Measurements from ENCODE around the gene AMMECR1L. TPM values are rescaled to one million over a fixed set of nuclear protein-coding genes. Genes with fewer than 3 reads are reported as not detected.

The AMMECR1L gene
- total and polyA plus RNA-seq, 2 donors = 6.7 to 12.0 TPM

- no peak overlapping the region for H3K4me3 ChIP-seq (ENCODE audit: low read length in 2 of 2)
- DNase-seq (ENCODE audit: low read depth in 6 of 9, low spot score in 9 of 9) = no peak
- WGBS = 97% methylated on average over 2 of the region's 2 CpGs
- H3K4me1 ChIP-seq (ENCODE audit: control insufficient read depth in 2 of 2, insufficient read depth in 2 of 2, low read length in 2 of 2) = peaks cover 6 to 10% of the 10 kb centered on the region in 2 donors
- no peaks in the 10 kb centered on the region for H3K27me3 ChIP-seq (ENCODE audit: control insufficient read depth in 2 of 2, insufficient read depth in 1 of 2, low read length in 1 of 2)
- peaks cover 21 to 38% of the 10 kb centered on the region in 2 donors for H3K36me3 ChIP-seq (ENCODE audit: control insufficient read depth in 2 of 2, insufficient read depth in 2 of 2, low read length in 1 of 2)
- H3K9me3 ChIP-seq (ENCODE audit: control insufficient read depth in 2 of 2, insufficient read depth in 1 of 2, low read length in 1 of 2) = no peaks in the 10 kb centered on the region
- H3K27ac ChIP-seq (ENCODE audit: low read depth in 1 of 2, low read length in 1 of 2) = no peak overlapping the region
Measured at GRCh38 chr2:127877136-127877535, 8.6 kb downstream of the AMMECR1L start.

DNA sequence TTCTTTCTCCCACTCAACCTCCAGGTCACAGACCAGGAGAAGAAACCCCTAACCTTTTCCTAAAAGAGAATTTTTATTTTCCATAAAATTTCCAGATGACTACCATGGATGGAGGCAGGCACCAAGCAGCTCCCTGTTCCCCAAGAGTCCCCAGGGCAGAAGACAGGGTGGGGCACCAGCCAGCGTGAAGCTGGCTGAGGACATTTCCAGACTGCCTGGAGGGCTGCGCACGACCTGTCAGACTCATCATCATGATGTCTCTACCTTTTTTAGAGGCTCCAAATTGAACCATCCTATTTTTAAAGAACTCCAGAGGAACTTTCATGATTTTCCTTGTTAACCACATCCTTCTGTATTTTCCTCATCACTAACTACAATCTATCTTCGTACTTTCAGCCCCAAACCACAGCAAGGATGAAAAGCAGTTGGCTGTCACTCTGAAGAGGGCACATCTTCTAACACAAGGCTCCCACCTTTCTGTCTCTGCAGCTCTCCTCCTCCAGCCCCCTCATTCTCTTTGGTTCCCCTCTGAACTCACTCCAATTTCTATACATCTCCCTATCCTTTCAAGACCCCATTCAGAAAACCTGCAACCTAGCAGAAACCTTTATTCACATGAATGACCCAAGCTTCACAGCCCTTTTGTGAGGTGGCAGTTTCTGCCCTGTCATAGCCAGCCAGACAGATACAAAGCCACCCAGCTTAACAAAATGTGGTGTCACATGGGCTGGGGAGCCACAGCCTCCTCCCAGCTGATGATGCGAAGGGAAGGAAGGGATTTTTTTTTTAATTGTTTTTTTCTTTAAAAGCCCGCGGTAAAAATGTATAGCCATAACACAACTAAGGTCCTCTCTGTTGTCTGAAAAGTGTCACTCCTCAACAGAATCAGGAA, 11.1 kb downstream of the AMMECR1L start:
- Histone ChIP-seq H3K4me3 (ENCODE audit: low read length in 2 of 2) (no peak overlapping the region), H3K36me3 (ENCODE audit: control insufficient read depth in 2 of 2, insufficient read depth in 2 of 2, low read length in 1 of 2) (peaks cover 30 to 41% of the 10 kb centered on the region in 2 donors), H3K27me3 (ENCODE audit: control insufficient read depth in 2 of 2, insufficient read depth in 1 of 2, low read length in 1 of 2) (no peaks in the 10 kb centered on the region), H3K27ac (ENCODE audit: low read depth in 1 of 2, low read length in 1 of 2) (no peak overlapping the region), H3K9me3 (ENCODE audit: control insufficient read depth in 2 of 2, insufficient read depth in 1 of 2, low read length in 1 of 2) (no peaks in the 10 kb centered on the region), H3K4me1 (ENCODE audit: control insufficient read depth in 2 of 2, insufficient read depth in 2 of 2, low read length in 2 of 2) (peaks cover 6 to 10% of the 10 kb centered on the region in 2 donors)
- WGBS = 36% methylated on average over 7 of the region's 7 CpGs
- DNase-seq (ENCODE audit: low read depth in 6 of 9, low spot score in 9 of 9) = no peak

- Histone ChIP-seq H3K36me3 (ENCODE audit: control insufficient read depth in 2 of 2, insufficient read depth in 2 of 2, low read length in 1 of 2) (peaks cover 37 to 49% of the 10 kb centered on the region in 2 donors), H3K9me3 (ENCODE audit: control insufficient read depth in 2 of 2, insufficient read depth in 1 of 2, low read length in 1 of 2) (no peaks in the 10 kb centered on the region), H3K27me3 (ENCODE audit: control insufficient read depth in 2 of 2, insufficient read depth in 1 of 2, low read length in 1 of 2) (no peaks in the 10 kb centered on the region), H3K27ac (ENCODE audit: low read depth in 1 of 2, low read length in 1 of 2) (no peak overlapping the region), H3K4me3 (ENCODE audit: low read length in 2 of 2) (no peak overlapping the region), H3K4me1 (ENCODE audit: control insufficient read depth in 2 of 2, insufficient read depth in 2 of 2, low read length in 2 of 2) (peaks cover 6 to 10% of the 10 kb centered on the region in 2 donors)
- 97% methylated on average over 14 of the region's 14 CpGs for WGBS
- DNase-seq (ENCODE audit: low read depth in 6 of 9, low spot score in 9 of 9) = no peak
Measured at GRCh38 chr2:127873707-127874303, 12.0 kb downstream of the AMMECR1L start.

- H3K4me1 ChIP-seq (ENCODE audit: control insufficient read depth in 2 of 2, insufficient read depth in 2 of 2, low read length in 2 of 2) = peaks cover 0 to 4% of the 10 kb centered on the region in 2 donors
- no peak overlapping the region for H3K27ac ChIP-seq (ENCODE audit: low read depth in 1 of 2, low read length in 1 of 2)
- no peaks in the 10 kb centered on the region for H3K9me3 ChIP-seq (ENCODE audit: control insufficient read depth in 2 of 2, insufficient read depth in 1 of 2, low read length in 1 of 2)
- H3K27me3 ChIP-seq (ENCODE audit: control insufficient read depth in 2 of 2, insufficient read depth in 1 of 2, low read length in 1 of 2) = no peaks in the 10 kb centered on the region
- H3K36me3 ChIP-seq (ENCODE audit: control insufficient read depth in 2 of 2, insufficient read depth in 2 of 2, low read length in 1 of 2) = peaks cover 41 to 55% of the 10 kb centered on the region in 2 donors
- DNase-seq (ENCODE audit: low read depth in 6 of 9, low spot score in 9 of 9) = no peak
- no peak overlapping the region for H3K4me3 ChIP-seq (ENCODE audit: low read length in 2 of 2)
Measured at GRCh38 chr2:127872354-127872753, 13.4 kb downstream of the AMMECR1L start.

DNA sequence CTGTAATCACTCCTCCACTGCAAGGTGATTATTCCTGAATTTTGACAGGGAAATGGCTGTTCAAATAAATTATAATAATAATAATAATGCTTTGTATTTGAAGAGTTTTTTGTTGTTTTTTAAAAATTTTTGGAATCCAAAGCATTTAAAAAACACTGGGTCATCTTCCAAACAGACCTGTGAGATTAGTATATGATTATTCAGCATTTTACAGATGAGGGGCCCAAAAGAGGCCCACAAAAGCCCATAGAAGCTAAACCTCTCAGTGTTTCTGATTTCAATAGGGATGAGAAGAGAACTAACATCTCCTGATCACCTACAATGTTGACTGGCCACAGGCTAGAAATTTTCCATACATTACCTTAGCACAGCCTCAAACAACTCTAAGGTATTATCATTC, 19.8 kb downstream of the AMMECR1L start:
- H3K27ac ChIP-seq (ENCODE audit: low read depth in 1 of 2, low read length in 1 of 2) = no peak overlapping the region

GRCh38 chr2:127864877-127865276, 20.9 kb downstream of the AMMECR1L start:
- WGBS = 95% methylated on average over 11 of the region's 11 CpGs
- Histone ChIP-seq H3K4me3 (ENCODE audit: low read length in 2 of 2) (no peak overlapping the region), H3K27ac (ENCODE audit: low read depth in 1 of 2, low read length in 1 of 2) (no peak overlapping the region), H3K4me1 (ENCODE audit: control insufficient read depth in 2 of 2, insufficient read depth in 2 of 2, low read length in 2 of 2) (peaks cover 0 to 3% of the 10 kb centered on the region in 2 donors), H3K27me3 (ENCODE audit: control insufficient read depth in 2 of 2, insufficient read depth in 1 of 2, low read length in 1 of 2) (no peaks in the 10 kb centered on the region), H3K9me3 (ENCODE audit: control insufficient read depth in 2 of 2, insufficient read depth in 1 of 2, low read length in 1 of 2) (no peaks in the 10 kb centered on the region), H3K36me3 (ENCODE audit: control insufficient read depth in 2 of 2, insufficient read depth in 2 of 2, low read length in 1 of 2) (peaks cover 55 to 65% of the 10 kb centered on the region in 2 donors)
- DNase-seq (ENCODE audit: low read depth in 6 of 9, low spot score in 9 of 9) = no peak

More for the DNA sequence above, 19.8 kb downstream of the AMMECR1L start:
- Histone ChIP-seq H3K27me3 (ENCODE audit: control insufficient read depth in 2 of 2, insufficient read depth in 1 of 2, low read length in 1 of 2) (no peaks in the 10 kb centered on the region), H3K4me1 (ENCODE audit: control insufficient read depth in 2 of 2, insufficient read depth in 2 of 2, low read length in 2 of 2) (no peaks in the 10 kb centered on the region), H3K9me3 (ENCODE audit: control insufficient read depth in 2 of 2, insufficient read depth in 1 of 2, low read length in 1 of 2) (no peaks in the 10 kb centered on the region), H3K36me3 (ENCODE audit: control insufficient read depth in 2 of 2, insufficient read depth in 2 of 2, low read length in 1 of 2) (peaks cover 60 to 71% of the 10 kb centered on the region in 2 donors), H3K4me3 (ENCODE audit: low read length in 2 of 2) (no peak overlapping the region)
- DNase-seq (ENCODE audit: low read depth in 6 of 9, low spot score in 9 of 9) = no peak

- no peak overlapping the region for H3K27ac ChIP-seq (ENCODE audit: low read depth in 1 of 2, low read length in 1 of 2)
- H3K4me3 ChIP-seq (ENCODE audit: low read length in 2 of 2) = no peak overlapping the region
- peaks cover 44 to 47% of the 10 kb centered on the region in 2 donors for H3K36me3 ChIP-seq (ENCODE audit: control insufficient read depth in 2 of 2, insufficient read depth in 2 of 2, low read length in 1 of 2)
- H3K9me3 ChIP-seq (ENCODE audit: control insufficient read depth in 2 of 2, insufficient read depth in 1 of 2, low read length in 1 of 2) = peaks cover 0 to 5% of the 10 kb centered on the region in 2 donors
- peaks cover 4 to 19% of the 10 kb centered on the region in 2 donors for H3K4me1 ChIP-seq (ENCODE audit: control insufficient read depth in 2 of 2, insufficient read depth in 2 of 2, low read length in 2 of 2)
- WGBS = 97% methylated on average over 15 of the region's 15 CpGs
- no peak for DNase-seq (ENCODE audit: low read depth in 6 of 9, low spot score in 9 of 9)
- H3K27me3 ChIP-seq (ENCODE audit: control insufficient read depth in 2 of 2, insufficient read depth in 1 of 2, low read length in 1 of 2) = no peaks in the 10 kb centered on the region
Measured at GRCh38 chr2:127862228-127862627, 23.5 kb downstream of the AMMECR1L start.

GRCh38 chr2:127860130-127860529, 25.6 kb downstream of the AMMECR1L start:
- WGBS = 77% methylated on average over 5 of the region's 5 CpGs
- no peak for DNase-seq (ENCODE audit: low read depth in 6 of 9, low spot score in 9 of 9)
- H3K27ac ChIP-seq (ENCODE audit: low read depth in 1 of 2, low read length in 1 of 2) = peak overlapping the region in 1 of 2 donors; percentile 43

DNA sequence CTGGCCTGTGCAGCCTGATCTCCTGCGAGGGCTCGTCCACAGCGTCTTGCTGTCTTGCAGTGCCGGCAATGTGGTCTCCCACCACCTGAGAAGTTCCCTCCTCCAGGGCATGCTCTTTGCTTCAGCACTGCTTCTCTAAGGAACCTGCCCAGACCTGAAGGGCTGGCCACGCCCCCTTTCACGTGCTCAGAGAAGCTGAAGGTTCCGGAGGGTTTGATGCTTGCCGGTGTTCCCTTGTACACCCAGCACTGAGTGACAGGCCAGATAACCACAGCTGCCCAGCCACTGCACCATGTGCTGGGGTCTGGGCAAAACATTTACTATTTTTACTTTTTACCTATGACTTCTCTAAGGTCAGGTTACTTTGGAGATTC, 26.1 kb downstream of the AMMECR1L start:
- peak; percentile 33 to 87 (median 65) for DNase-seq (ENCODE audit: low read depth in 6 of 9, low spot score in 9 of 9)
- peaks cover 22 to 27% of the 10 kb centered on the region in 2 donors for H3K36me3 ChIP-seq (ENCODE audit: control insufficient read depth in 2 of 2, insufficient read depth in 2 of 2, low read length in 1 of 2)
- H3K27ac ChIP-seq (ENCODE audit: low read depth in 1 of 2, low read length in 1 of 2) = peak overlapping the region in 1 of 2 donors; percentile 43
- H3K4me3 ChIP-seq (ENCODE audit: low read length in 2 of 2) = no peak overlapping the region
- 8% methylated on average over 8 of the region's 8 CpGs for WGBS
- no peaks in the 10 kb centered on the region for H3K27me3 ChIP-seq (ENCODE audit: control insufficient read depth in 2 of 2, insufficient read depth in 1 of 2, low read length in 1 of 2)
- peaks cover 0 to 5% of the 10 kb centered on the region in 2 donors for H3K9me3 ChIP-seq (ENCODE audit: control insufficient read depth in 2 of 2, insufficient read depth in 1 of 2, low read length in 1 of 2)
- peaks cover 16 to 38% of the 10 kb centered on the region in 2 donors for H3K4me1 ChIP-seq (ENCODE audit: control insufficient read depth in 2 of 2, insufficient read depth in 2 of 2, low read length in 2 of 2)

More at GRCh38 chr2:127860130-127860529, 25.6 kb downstream of the AMMECR1L start:
- H3K36me3 ChIP-seq (ENCODE audit: control insufficient read depth in 2 of 2, insufficient read depth in 2 of 2, low read length in 1 of 2) = peaks cover 26 to 31% of the 10 kb centered on the region in 2 donors
- H3K27me3 ChIP-seq (ENCODE audit: control insufficient read depth in 2 of 2, insufficient read depth in 1 of 2, low read length in 1 of 2) = no peaks in the 10 kb centered on the region
- H3K4me3 ChIP-seq (ENCODE audit: low read length in 2 of 2) = no peak overlapping the region
- H3K4me1 ChIP-seq (ENCODE audit: control insufficient read depth in 2 of 2, insufficient read depth in 2 of 2, low read length in 2 of 2) = peaks cover 16 to 38% of the 10 kb centered on the region in 2 donors
- H3K9me3 ChIP-seq (ENCODE audit: control insufficient read depth in 2 of 2, insufficient read depth in 1 of 2, low read length in 1 of 2) = peaks cover 0 to 5% of the 10 kb centered on the region in 2 donors
